ENCODE results near the gene PRPF8. TPM values are rescaled to one million over a fixed set of nuclear protein-coding genes. Genes with fewer than 3 reads are reported as not detected.

PRPF8 gene
- total and polyA plus RNA-seq, 2 of the 13 experiments (the other 11 are each of a cell fraction or from before 2014, with no cell fraction given) = 112 to 179 TPM

MicroRNAs encoded within 50 kb of the gene (microRNA counts, 767-probe panel; counts per million panel counts)
- microRNA hsa-miR-22-3p = not detected

Small RNA genes lying within 50 kb of the gene (small RNA-seq; reads per million reads assigned to genes)
- gene RN7SL105P (ENCODE audit: insufficient read depth in 2 of 3, insufficient read length in 3 of 3, low read depth in 2 of 3, low replicate concordance in 1 of 3) = 0 reads per million in 3 experiments

Other genes with a start within 250 kb of the PRPF8 start
- 54.2 and 66.2 TPM in 2 replicates for gene CRK, start 228.6 kb downstream of the PRPF8 start, total RNA-seq (2016; rRNA removed; fragmentation: Illumina TruSeq; extraction: Trizol)
- 42.3 and 47.4 TPM in 2 replicates for gene CRK, start 228.6 kb downstream of the PRPF8 start, polyA plus RNA-seq (2011; rRNA removed)
- gene MYO1C, start 192.2 kb downstream of the PRPF8 start, total RNA-seq (2016; rRNA removed; fragmentation: Illumina TruSeq; extraction: Trizol) = 22.7 and 27.9 TPM in 2 replicates
- gene MYO1C, start 192.2 kb downstream of the PRPF8 start, polyA plus RNA-seq (2011; rRNA removed) = 40.8 and 59.8 TPM in 2 replicates
- 4.3 and 4.8 TPM in 2 replicates for gene INPP5K, start 168.3 kb downstream of the PRPF8 start, total RNA-seq (2016; rRNA removed; fragmentation: Illumina TruSeq; extraction: Trizol)
- 9.3 and 9.6 TPM in 2 replicates for gene INPP5K, start 168.3 kb downstream of the PRPF8 start, polyA plus RNA-seq (2011; rRNA removed)
- gene PITPNA, start 122.1 kb downstream of the PRPF8 start, total RNA-seq (2016; rRNA removed; fragmentation: Illumina TruSeq; extraction: Trizol) = 14.3 and 15.5 TPM in 2 replicates
- gene PITPNA, start 122.1 kb downstream of the PRPF8 start, polyA plus RNA-seq (2011; rRNA removed) = 20.7 and 23.7 TPM in 2 replicates
- 3.3 and 7.3 TPM in 2 replicates for gene SLC43A2, start 56.0 kb downstream of the PRPF8 start, total RNA-seq (2016; rRNA removed; fragmentation: Illumina TruSeq; extraction: Trizol)
- gene SLC43A2, start 56.0 kb downstream of the PRPF8 start, polyA plus RNA-seq (2011; rRNA removed) = 20.0 and 26.7 TPM in 2 replicates
- gene SCARF1, start 39.1 kb downstream of the PRPF8 start, total RNA-seq (2016; rRNA removed; fragmentation: Illumina TruSeq; extraction: Trizol) = 0.24 TPM in 1 of 2 replicates, not detected in the other
- 0.71 and 0.72 TPM in 2 replicates for gene SCARF1, start 39.1 kb downstream of the PRPF8 start, polyA plus RNA-seq (2011; rRNA removed)
- 4.7 and 6.6 TPM in 2 replicates for gene RILP, start 35.0 kb downstream of the PRPF8 start, total RNA-seq (2016; rRNA removed; fragmentation: Illumina TruSeq; extraction: Trizol)
- gene RILP, start 35.0 kb downstream of the PRPF8 start, polyA plus RNA-seq (2011; rRNA removed) = 8.1 and 9.4 TPM in 2 replicates
- gene TLCD2, start 25.5 kb upstream of the PRPF8 start, total RNA-seq (2016; rRNA removed; fragmentation: Illumina TruSeq; extraction: Trizol) = 0.84 and 1.1 TPM in 2 replicates
- gene TLCD2, start 25.5 kb upstream of the PRPF8 start, polyA plus RNA-seq (2011; rRNA removed) = 0.90 and 1.2 TPM in 2 replicates
- gene WDR81, start 39.8 kb upstream of the PRPF8 start, total RNA-seq (2016; rRNA removed; fragmentation: Illumina TruSeq; extraction: Trizol) = 12.5 and 16.7 TPM in 2 replicates
- 9.1 and 15.1 TPM in 2 replicates for gene WDR81, start 39.8 kb upstream of the PRPF8 start, polyA plus RNA-seq (2011; rRNA removed)
- gene SERPINF2, start 58.0 kb upstream of the PRPF8 start, total RNA-seq (2016; rRNA removed; fragmentation: Illumina TruSeq; extraction: Trizol) = 123 and 309 TPM in 2 replicates
- 548 and 871 TPM in 2 replicates for gene SERPINF2, start 58.0 kb upstream of the PRPF8 start, polyA plus RNA-seq (2011; rRNA removed)
- gene SERPINF1, start 77.2 kb upstream of the PRPF8 start, total RNA-seq (2016; rRNA removed; fragmentation: Illumina TruSeq; extraction: Trizol) = 418 and 853 TPM in 2 replicates
- gene SERPINF1, start 77.2 kb upstream of the PRPF8 start, polyA plus RNA-seq (2011; rRNA removed) = 2,101 and 2,733 TPM in 2 replicates
- gene SMYD4, start 145.0 kb upstream of the PRPF8 start, total RNA-seq (2016; rRNA removed; fragmentation: Illumina TruSeq; extraction: Trizol) = 9.8 and 11.3 TPM in 2 replicates
- 7.4 and 7.9 TPM in 2 replicates for gene SMYD4, start 145.0 kb upstream of the PRPF8 start, polyA plus RNA-seq (2011; rRNA removed)
- 13.9 and 53.3 TPM in 2 replicates for gene RPA1, start 145.1 kb upstream of the PRPF8 start, total RNA-seq (2016; rRNA removed; fragmentation: Illumina TruSeq; extraction: Trizol)
- gene RPA1, start 145.1 kb upstream of the PRPF8 start, polyA plus RNA-seq (2011; rRNA removed) = 25.6 and 37.6 TPM in 2 replicates